HCT116 (cell line): ENCODE data around the gene RMDN3.

ENCODE experiments used
- POLR2AphosphoS5 ChIP-seq: IDR thresholded peaks from 2 replicates; pipeline ENCODE4 v1.6.1; 2011; ENCODE audit warnings: mild to moderate bottlenecking, low read depth, low read length, moderate library complexity
- RAD21 ChIP-seq: IDR thresholded peaks from 2 replicates; pipeline ENCODE4 v1.6.1; 2012; ENCODE audit warnings: low read depth, mild to moderate bottlenecking
- TF ChIP-seq, protein P1 (sequence below): IDR thresholded peaks from 2 replicates; pipeline ENCODE4 v1.6.1; 2012; ENCODE audit warnings: low read depth
- TF ChIP-seq, protein P2 (sequence below), 3 experiments: fragments of 200-600 bp in 1 of 3; sonication (generic) in 1 of 3; IDR thresholded peaks in 2 of 3; conservative IDR thresholded peaks in 1 of 3; 2 replicates each; pipeline ENCODE4 v1.5.1; 2012 to 2017; ENCODE audit warnings: low read depth in 2 of 3, low read length in 2 of 3, antibody characterized with exemption in 1 of 3, borderline replicate concordance in 1 of 3, control low read depth in 1 of 3, mild to moderate bottlenecking in 1 of 3, mixed read lengths in 1 of 3, mixed run types in 1 of 3, moderate library complexity in 1 of 3; ENCODE audit not compliant: insufficient read depth in 1 of 3

DNA sequence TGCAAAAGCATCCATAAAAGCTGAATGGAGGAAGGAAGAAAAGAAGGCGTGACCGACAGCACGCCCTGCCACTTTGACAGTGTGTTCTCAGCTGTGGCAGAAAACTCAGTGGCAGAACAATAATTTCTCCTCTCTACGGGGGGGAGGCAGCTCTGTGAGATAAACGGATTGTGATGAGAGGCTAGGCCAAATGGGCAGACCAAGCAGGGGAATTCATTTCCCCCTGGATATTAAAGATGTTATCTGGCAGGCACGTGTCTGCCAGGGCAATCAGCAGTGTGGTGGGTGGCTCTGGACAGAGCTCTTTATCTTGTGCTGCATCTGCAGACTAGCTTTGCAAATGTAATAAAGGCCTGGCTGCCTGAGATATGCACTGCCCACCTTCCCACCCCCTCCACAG, 1.9 kb upstream of the RMDN3 start:
- TF ChIP-seq RAD21: no peak
- TF ChIP-seq, protein P1, sequence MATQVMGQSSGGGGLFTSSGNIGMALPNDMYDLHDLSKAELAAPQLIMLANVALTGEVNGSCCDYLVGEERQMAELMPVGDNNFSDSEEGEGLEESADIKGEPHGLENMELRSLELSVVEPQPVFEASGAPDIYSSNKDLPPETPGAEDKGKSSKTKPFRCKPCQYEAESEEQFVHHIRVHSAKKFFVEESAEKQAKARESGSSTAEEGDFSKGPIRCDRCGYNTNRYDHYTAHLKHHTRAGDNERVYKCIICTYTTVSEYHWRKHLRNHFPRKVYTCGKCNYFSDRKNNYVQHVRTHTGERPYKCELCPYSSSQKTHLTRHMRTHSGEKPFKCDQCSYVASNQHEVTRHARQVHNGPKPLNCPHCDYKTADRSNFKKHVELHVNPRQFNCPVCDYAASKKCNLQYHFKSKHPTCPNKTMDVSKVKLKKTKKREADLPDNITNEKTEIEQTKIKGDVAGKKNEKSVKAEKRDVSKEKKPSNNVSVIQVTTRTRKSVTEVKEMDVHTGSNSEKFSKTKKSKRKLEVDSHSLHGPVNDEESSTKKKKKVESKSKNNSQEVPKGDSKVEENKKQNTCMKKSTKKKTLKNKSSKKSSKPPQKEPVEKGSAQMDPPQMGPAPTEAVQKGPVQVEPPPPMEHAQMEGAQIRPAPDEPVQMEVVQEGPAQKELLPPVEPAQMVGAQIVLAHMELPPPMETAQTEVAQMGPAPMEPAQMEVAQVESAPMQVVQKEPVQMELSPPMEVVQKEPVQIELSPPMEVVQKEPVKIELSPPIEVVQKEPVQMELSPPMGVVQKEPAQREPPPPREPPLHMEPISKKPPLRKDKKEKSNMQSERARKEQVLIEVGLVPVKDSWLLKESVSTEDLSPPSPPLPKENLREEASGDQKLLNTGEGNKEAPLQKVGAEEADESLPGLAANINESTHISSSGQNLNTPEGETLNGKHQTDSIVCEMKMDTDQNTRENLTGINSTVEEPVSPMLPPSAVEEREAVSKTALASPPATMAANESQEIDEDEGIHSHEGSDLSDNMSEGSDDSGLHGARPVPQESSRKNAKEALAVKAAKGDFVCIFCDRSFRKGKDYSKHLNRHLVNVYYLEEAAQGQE: no peak
- TF ChIP-seq, protein P2, sequence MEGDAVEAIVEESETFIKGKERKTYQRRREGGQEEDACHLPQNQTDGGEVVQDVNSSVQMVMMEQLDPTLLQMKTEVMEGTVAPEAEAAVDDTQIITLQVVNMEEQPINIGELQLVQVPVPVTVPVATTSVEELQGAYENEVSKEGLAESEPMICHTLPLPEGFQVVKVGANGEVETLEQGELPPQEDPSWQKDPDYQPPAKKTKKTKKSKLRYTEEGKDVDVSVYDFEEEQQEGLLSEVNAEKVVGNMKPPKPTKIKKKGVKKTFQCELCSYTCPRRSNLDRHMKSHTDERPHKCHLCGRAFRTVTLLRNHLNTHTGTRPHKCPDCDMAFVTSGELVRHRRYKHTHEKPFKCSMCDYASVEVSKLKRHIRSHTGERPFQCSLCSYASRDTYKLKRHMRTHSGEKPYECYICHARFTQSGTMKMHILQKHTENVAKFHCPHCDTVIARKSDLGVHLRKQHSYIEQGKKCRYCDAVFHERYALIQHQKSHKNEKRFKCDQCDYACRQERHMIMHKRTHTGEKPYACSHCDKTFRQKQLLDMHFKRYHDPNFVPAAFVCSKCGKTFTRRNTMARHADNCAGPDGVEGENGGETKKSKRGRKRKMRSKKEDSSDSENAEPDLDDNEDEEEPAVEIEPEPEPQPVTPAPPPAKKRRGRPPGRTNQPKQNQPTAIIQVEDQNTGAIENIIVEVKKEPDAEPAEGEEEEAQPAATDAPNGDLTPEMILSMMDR (IDR thresholded peaks at IDR 0.05 in 2 of 3, conservative IDR thresholded peaks at IDR 0.05 in 1 of 3; ENCODE audit: borderline replicate concordance in 1 of 3, insufficient read depth in 1 of 3, low read depth in 2 of 3, low read length in 2 of 3): no peak
- no peak for TF ChIP-seq POLR2AphosphoS5
